ENCODE results near the gene ZNF764. TPM values are rescaled to one million over a fixed set of nuclear protein-coding genes. Genes with fewer than 3 reads are reported as not detected.

The ZNF764 gene
- total and polyA plus RNA-seq, 8 donors, result 3.1 to 5.6 (median 4.7) TPM

- Histone ChIP-seq H3K4me3 (no peak overlapping the region), H3K9me3 (no peaks in the 10 kb centered on the region), H3K4me1 (peaks cover 0 to 6% (median 0%) of the 10 kb centered on the region in 3 donors), H3K27me3 (no peaks in the 10 kb centered on the region), H3K36me3 (peaks cover 0 to 16% (median 7%) of the 10 kb centered on the region in 3 donors), H3K27ac (no peak overlapping the region)
- 89% methylated on average over 4 of the region's 4 CpGs for WGBS, 2 donors
- FAIRE-seq (no peak), DNase-seq (no peak), ATAC-seq (no peak)
- TF ChIP-seq CTCF (IDR thresholded peaks at IDR 0.05), result no peak
- intact Hi-C loops (cut with DNase I), result no loop called here
These were observed 5.2 kb downstream of the ZNF764 start for GRCh38 chr16:30552956-30553355.

GRCh38 chr16:30551781-30552180, 6.4 kb downstream of the ZNF764 start:
- DNase-seq (no peak), FAIRE-seq (no peak), ATAC-seq (no peak)
- Histone ChIP-seq H3K27ac (no peak overlapping the region), H3K9me3 (no peaks in the 10 kb centered on the region), H3K4me3 (no peak overlapping the region), H3K27me3 (no peaks in the 10 kb centered on the region), H3K4me1 (peaks cover 0 to 2% (median 0%) of the 10 kb centered on the region in 3 donors), H3K36me3 (peaks cover 0 to 16% (median 7%) of the 10 kb centered on the region in 3 donors)
- intact Hi-C loops (cut with DNase I), result no loop called here
- no peak for TF ChIP-seq CTCF (IDR thresholded peaks at IDR 0.05)
- 78 to 83% methylated on average over 3 of the region's 3 CpGs for WGBS, 2 donors

- FAIRE-seq (no peak), ATAC-seq (no peak), DNase-seq (no peak)
- no peaks in the 10 kb centered on the region for H3K9me3 ChIP-seq
- H3K4me3 ChIP-seq, result no peak overlapping the region
- H3K36me3 ChIP-seq, result no peaks in the 10 kb centered on the region
- no peak for TF ChIP-seq CTCF (IDR thresholded peaks at IDR 0.05)
- intact Hi-C loops (cut with DNase I), result no loop called here
- H3K27me3 ChIP-seq, result no peaks in the 10 kb centered on the region
- H3K4me1 ChIP-seq, result no peaks in the 10 kb centered on the region
- 63 to 67% methylated on average over 8 of the region's 8 CpGs for WGBS, 2 donors
- no peak overlapping the region for H3K27ac ChIP-seq
These were observed 9.5 kb downstream of the ZNF764 start for GRCh38 chr16:30548416-30549253.

DNA sequence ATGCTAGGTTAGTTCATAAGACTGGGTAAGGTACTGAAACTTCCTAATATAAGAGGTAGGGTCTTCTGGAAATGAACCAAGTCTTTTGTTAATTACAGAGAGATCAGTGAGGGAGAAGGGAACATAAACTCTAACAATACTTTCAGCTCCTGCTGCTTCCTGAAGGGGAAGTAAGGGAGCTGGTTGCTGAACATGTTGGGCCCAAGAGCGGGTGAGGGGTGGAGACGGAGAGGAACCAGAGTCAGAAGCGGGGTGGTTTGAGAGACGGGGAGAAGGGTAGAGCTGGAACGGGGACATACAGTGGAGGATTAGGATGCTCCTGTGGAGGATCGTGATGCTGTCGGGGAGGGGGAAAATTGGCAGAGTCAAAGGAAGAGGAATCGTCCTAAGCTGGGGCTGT, 12.1 kb downstream of the ZNF764 start:
- H3K4me1 ChIP-seq, result peaks cover 8 to 9% (median 8%) of the 10 kb centered on the region in 3 donors

More for the DNA sequence above, 12.1 kb downstream of the ZNF764 start:
- FAIRE-seq (no peak), DNase-seq (no peak), ATAC-seq (no peak)
- intact Hi-C loops (cut with DNase I), result no loop called here
- no peak overlapping the region for H3K27ac ChIP-seq
- WGBS, 2 donors, result 82 to 92% methylated on average over 8 of the region's 8 CpGs
- no peak for TF ChIP-seq CTCF (IDR thresholded peaks at IDR 0.05)
- no peaks in the 10 kb centered on the region for H3K9me3 ChIP-seq
- H3K4me3 ChIP-seq, result no peak overlapping the region
- no peaks in the 10 kb centered on the region for H3K36me3 ChIP-seq
- no peaks in the 10 kb centered on the region for H3K27me3 ChIP-seq

Measured in pancreas (tissue), 10 donors.